BLaER1 treated with 17β-estradiol and CSF1 and Interleukin-3, amounts not matched to agents 10 nM and 100 nM (cell line): ENCODE measurements around the gene TCP11L2.
A peak's percentile ranks its signal among the peaks of the same experiment; 100 is the strongest.
"Not testable (repeated sequence)": the region's sequence is repeated elsewhere in the genome, so short reads cannot be mapped to it uniquely, and the experiment has no call there.

Experiments used
- H3K27ac ChIP-seq, 11 experiments: shearing (Covaris generic); formaldehyde crosslinking; 2 replicates each; pipeline ENCODE4 v1.8.1; 2022
- H3K27me3 ChIP-seq, 11 experiments: shearing (Covaris generic); formaldehyde crosslinking; 2 replicates each; pipeline ENCODE4 v1.8.1; 2022
- H3K36me3 ChIP-seq, 11 experiments: shearing (Covaris generic); formaldehyde crosslinking; 2 replicates each; pipeline ENCODE4 v1.8.1; 2022
- H3K4me1 ChIP-seq, 10 experiments: shearing (Covaris generic); formaldehyde crosslinking; 2 replicates each; pipeline ENCODE4 v1.8.1; 2022
- H3K4me2 ChIP-seq, 11 experiments: shearing (Covaris generic); formaldehyde crosslinking; 2 replicates each; pipeline ENCODE4 v1.8.1; 2022
- H3K4me3 ChIP-seq, 10 experiments: shearing (Covaris generic); formaldehyde crosslinking; 2 replicates each; pipeline ENCODE4 v1.8.1; 2022
- H3K9ac ChIP-seq, 11 experiments: shearing (Covaris generic); formaldehyde crosslinking; 2 replicates each; pipeline ENCODE4 v1.8.1; 2022
- H3K9me3 ChIP-seq, 11 experiments: shearing (Covaris generic); formaldehyde crosslinking; replicated peaks in 1 of 11; 2 replicates each; pipeline ENCODE4 v1.8.1; 2022
- H4K20me1 ChIP-seq, 11 experiments: shearing (Covaris generic); formaldehyde crosslinking; 2 replicates each; pipeline ENCODE4 v1.8.1; 2022
- Cebpa-rat ChIP-seq, 11 experiments: shearing (Covaris generic); IDR thresholded peaks; 2 replicates each; pipeline ENCODE4 v1.8.1; 2022

Gene TCP11L2

GRCh38 chr12:106308121-106308520, 5.6 kb downstream of the TCP11L2 start:
- peaks cover 57 to 95% (median 78%) of the 10 kb centered on the region in 10 experiments for H3K4me1 ChIP-seq

GRCh38 chr12:106308611-106309010, 6.1 kb downstream of the TCP11L2 start:
- Histone ChIP-seq H3K4me2 (peak overlapping the region in 10 of 11 experiments; percentile 69 to 95 (median 92); a peak in 18 of 22 replicates), H3K9me3 (no peaks in the 10 kb centered on the region), H3K4me3 (no peak overlapping the region), H3K27ac (no peak overlapping the region), H3K27me3 (no peaks in the 10 kb centered on the region), H3K4me1 (peaks cover 53 to 92% (median 75%) of the 10 kb centered on the region in 10 experiments), H3K36me3 (peaks cover 0 to 6% (median 0%) of the 10 kb centered on the region in 11 experiments; a peak in 2 of 22 replicates), H3K9ac (no peak overlapping the region), H4K20me1 (peaks cover 0 to 26% (median 0%) of the 10 kb centered on the region in 11 experiments; a peak in 3 of 22 replicates)
- no peak for TF ChIP-seq Cebpa-rat (IDR thresholded peaks at IDR 0.05)

More at GRCh38 chr12:106308121-106308520, 5.6 kb downstream of the TCP11L2 start:
- Histone ChIP-seq H3K9me3 (no peaks in the 10 kb centered on the region), H3K9ac (no peak overlapping the region), H3K27me3 (no peaks in the 10 kb centered on the region), H3K4me3 (no peak overlapping the region), H4K20me1 (peaks cover 0 to 26% (median 0%) of the 10 kb centered on the region in 11 experiments; a peak in 3 of 22 replicates), H3K27ac (no peak overlapping the region), H3K36me3 (peaks cover 0 to 6% (median 0%) of the 10 kb centered on the region in 11 experiments; a peak in 2 of 22 replicates), H3K4me2 (peak overlapping the region in 7 of 11 experiments; percentile 4 to 95 (median 92); a peak in 8 of 22 replicates)
- TF ChIP-seq Cebpa-rat (IDR thresholded peaks at IDR 0.05): no peak

DNA sequence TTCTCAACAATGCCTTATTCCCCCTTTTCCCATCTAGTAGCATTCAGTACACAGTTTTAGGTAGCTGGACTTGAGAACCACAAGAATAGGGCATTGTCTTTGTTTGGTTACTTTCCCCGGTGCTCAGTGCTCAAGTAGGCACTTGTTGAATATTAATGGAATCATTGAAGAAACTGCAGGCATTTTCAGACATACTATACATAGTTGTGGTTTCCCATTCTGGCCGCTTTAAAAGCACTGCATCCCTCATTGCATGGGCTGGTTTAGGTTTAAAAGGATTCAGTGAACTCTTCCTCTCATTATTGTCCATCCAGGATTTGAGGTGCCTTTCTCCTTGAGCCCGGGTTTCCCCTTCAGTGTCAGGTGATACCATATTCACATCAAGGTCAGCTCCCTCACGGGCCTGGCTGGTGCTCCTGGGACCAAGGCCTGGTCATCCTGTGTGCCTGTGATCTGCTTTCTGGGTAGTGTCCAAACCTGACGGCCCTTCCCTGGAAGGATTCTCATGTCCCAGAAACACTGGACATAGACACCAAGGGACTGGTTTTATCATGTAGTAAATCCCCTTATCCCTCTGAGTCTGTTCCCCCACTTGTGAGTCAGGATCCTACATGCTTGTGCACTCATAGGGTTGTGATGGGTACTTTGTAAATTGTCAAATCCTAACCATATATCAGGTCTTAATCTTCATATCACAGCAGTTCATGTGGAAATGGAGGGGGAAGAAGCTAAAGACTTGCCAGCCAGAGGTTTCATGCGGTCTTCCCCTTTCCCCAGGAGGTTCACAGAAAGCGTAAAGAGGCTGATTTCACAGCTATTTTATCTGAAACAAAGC, 7.4 kb downstream of the TCP11L2 start:
- peaks cover 41 to 79% (median 64%) of the 10 kb centered on the region in 10 experiments for H3K4me1 ChIP-seq

GRCh38 chr12:106310687-106311086, 8.2 kb downstream of the TCP11L2 start:
- H3K4me1 ChIP-seq: peaks cover 40 to 74% (median 60%) of the 10 kb centered on the region in 10 experiments
- peak overlapping the region in 10 of 11 experiments; percentile 2 to 72 (median 54); a peak in 18 of 22 replicates for H3K9ac ChIP-seq
- peak overlapping the region in 8 of 10 experiments; percentile 3 to 49 (median 21); a peak in 6 of 20 replicates for H3K4me3 ChIP-seq
- H3K4me2 ChIP-seq: peak overlapping the region; percentile 52 to 95 (median 92)
- H3K27ac ChIP-seq: peak overlapping the region in 9 of 11 experiments; percentile 48 to 80 (median 70); a peak in 18 of 22 replicates
- no peak for TF ChIP-seq Cebpa-rat (IDR thresholded peaks at IDR 0.05)
- peaks cover 0 to 20% (median 7%) of the 10 kb centered on the region in 11 experiments; a peak in 12 of 22 replicates for H3K36me3 ChIP-seq
- peaks cover 0 to 26% (median 0%) of the 10 kb centered on the region in 11 experiments; a peak in 2 of 22 replicates for H4K20me1 ChIP-seq
- H3K27me3 ChIP-seq: no peaks in the 10 kb centered on the region
- H3K9me3 ChIP-seq: no peaks in the 10 kb centered on the region

More for the DNA sequence above, 7.4 kb downstream of the TCP11L2 start:
- TF ChIP-seq Cebpa-rat (IDR thresholded peaks at IDR 0.05): no peak
- H3K9ac ChIP-seq: peak overlapping the region in 6 of 11 experiments; percentile 0 to 72 (median 61); a peak in 6 of 22 replicates
- H3K27ac ChIP-seq: peak overlapping the region in 9 of 11 experiments; percentile 48 to 80 (median 70); a peak in 17 of 22 replicates
- peaks cover 0 to 26% (median 0%) of the 10 kb centered on the region in 11 experiments; a peak in 2 of 22 replicates for H4K20me1 ChIP-seq
- no peaks in the 10 kb centered on the region for H3K9me3 ChIP-seq
- peak overlapping the region in 3 of 10 experiments; percentile 24 to 33 (median 26); a peak in 3 of 20 replicates for H3K4me3 ChIP-seq
- peaks cover 0 to 12% (median 4%) of the 10 kb centered on the region in 11 experiments; a peak in 10 of 22 replicates for H3K36me3 ChIP-seq
- H3K27me3 ChIP-seq: no peaks in the 10 kb centered on the region
- peak overlapping the region; percentile 52 to 95 (median 92) for H3K4me2 ChIP-seq

DNA sequence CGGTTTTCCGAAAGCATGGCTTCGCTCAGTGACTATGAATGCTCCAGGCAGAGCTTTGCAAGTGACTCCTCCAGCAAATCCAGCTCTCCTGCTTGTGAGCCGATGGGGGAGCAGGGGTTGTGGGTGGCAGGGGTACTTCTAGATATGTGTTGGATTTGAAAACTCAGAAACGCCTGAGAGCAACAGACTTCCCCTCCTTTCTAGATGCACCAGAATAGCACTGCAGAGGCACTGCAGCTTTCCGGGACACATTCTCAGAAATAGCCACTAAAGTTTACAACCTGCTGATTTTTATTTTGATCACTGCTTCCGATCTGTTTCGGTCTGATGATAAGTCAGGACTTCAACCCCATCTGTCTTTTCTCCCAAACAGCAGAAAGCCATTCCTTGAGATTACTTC, 8.6 kb downstream of the TCP11L2 start:
- H3K27ac ChIP-seq: peak overlapping the region in 9 of 11 experiments; percentile 48 to 80 (median 70); a peak in 18 of 22 replicates
- TF ChIP-seq Cebpa-rat (IDR thresholded peaks at IDR 0.05): no peak
- H4K20me1 ChIP-seq: peaks cover 0 to 26% (median 0%) of the 10 kb centered on the region in 11 experiments; a peak in 2 of 22 replicates
- H3K4me2 ChIP-seq: peak overlapping the region; percentile 52 to 95 (median 92)
- no peaks in the 10 kb centered on the region for H3K9me3 ChIP-seq
- peak overlapping the region; percentile 2 to 72 (median 48); a peak in 20 of 22 replicates for H3K9ac ChIP-seq
- H3K4me3 ChIP-seq: peak overlapping the region in 9 of 10 experiments; percentile 0 to 49 (median 20); a peak in 8 of 20 replicates
- no peaks in the 10 kb centered on the region for H3K27me3 ChIP-seq
- H3K4me1 ChIP-seq: peaks cover 42 to 72% (median 56%) of the 10 kb centered on the region in 10 experiments
- peaks cover 0 to 24% (median 7%) of the 10 kb centered on the region in 11 experiments; a peak in 12 of 22 replicates for H3K36me3 ChIP-seq

- H3K27me3 ChIP-seq: not testable (repeated sequence)
- H3K4me1 ChIP-seq: peaks cover 43 to 57% (median 47%) of the 10 kb centered on the region in 10 experiments
Observed at GRCh38 chr12:106313413-106313812, 10.9 kb downstream of the TCP11L2 start.

GRCh38 chr12:106315523-106315922, 13.0 kb downstream of the TCP11L2 start:
- H3K9me3 ChIP-seq: no peaks in the 10 kb centered on the region
- H3K4me3 ChIP-seq: no peak overlapping the region
- H3K9ac ChIP-seq: no peak overlapping the region
- peaks cover 22 to 36% (median 28%) of the 10 kb centered on the region in 10 experiments for H3K4me1 ChIP-seq
- peaks cover 0 to 4% (median 0%) of the 10 kb centered on the region in 11 experiments; a peak in 2 of 22 replicates for H4K20me1 ChIP-seq
- peaks cover 0 to 59% (median 21%) of the 10 kb centered on the region in 11 experiments; a peak in 13 of 22 replicates for H3K36me3 ChIP-seq
- no peak overlapping the region for H3K27ac ChIP-seq
- no peak for TF ChIP-seq Cebpa-rat (IDR thresholded peaks at IDR 0.05)
- H3K27me3 ChIP-seq: no peaks in the 10 kb centered on the region
- H3K4me2 ChIP-seq: no peak overlapping the region

More at GRCh38 chr12:106313413-106313812, 10.9 kb downstream of the TCP11L2 start:
- H3K27ac ChIP-seq, H3K9ac ChIP-seq, H3K9me3 ChIP-seq, H3K4me3 ChIP-seq: not testable (repeated sequence)
- H3K36me3 ChIP-seq: peaks cover 0 to 40% (median 9%) of the 10 kb centered on the region in 11 experiments; a peak in 13 of 22 replicates
- H3K4me2 ChIP-seq: 0 out of 22 replicates have a peak overlapping the region, but pooled peaks of 2 of the 11 experiments have one; percentile 18 to 92
- H4K20me1 ChIP-seq: peaks cover 0 to 14% (median 0%) of the 10 kb centered on the region in 11 experiments; a peak in 2 of 22 replicates

- no peak for TF ChIP-seq Cebpa-rat (IDR thresholded peaks at IDR 0.05)
- Histone ChIP-seq H3K36me3 (peaks cover 0 to 76% (median 36%) of the 10 kb centered on the region in 11 experiments; a peak in 13 of 22 replicates), H3K9me3 (no peaks in the 10 kb centered on the region), H3K27ac (no peak overlapping the region), H3K4me2 (no peak overlapping the region), H3K9ac (no peak overlapping the region), H4K20me1 (no peaks in the 10 kb centered on the region), H3K27me3 (no peaks in the 10 kb centered on the region), H3K4me3 (no peak overlapping the region), H3K4me1 (peaks cover 2 to 15% (median 8%) of the 10 kb centered on the region in 10 experiments)
Observed at GRCh38 chr12:106317406-106318082, 15.0 kb downstream of the TCP11L2 start.
